Measurements from ENCODE around the gene CD33.
"Not testable (repeated sequence)": the region's sequence is repeated elsewhere in the genome, so short reads cannot be mapped to it uniquely, and the experiment has no call there.

The CD33 gene

GRCh38 chr19:51224898-51225393, at the start of gene CD33:
CD33 (plus strand) TSS chr19:51225080; CDS start chr19:51225119, 39 bp downstream.
- DNase-seq (ENCODE audit: low spot score), result not testable (repeated sequence)

GRCh38 chr19:51179256-51179655, 45.6 kb upstream of the CD33 start:
- no peak for DNase-seq (ENCODE audit: low spot score)

DNA sequence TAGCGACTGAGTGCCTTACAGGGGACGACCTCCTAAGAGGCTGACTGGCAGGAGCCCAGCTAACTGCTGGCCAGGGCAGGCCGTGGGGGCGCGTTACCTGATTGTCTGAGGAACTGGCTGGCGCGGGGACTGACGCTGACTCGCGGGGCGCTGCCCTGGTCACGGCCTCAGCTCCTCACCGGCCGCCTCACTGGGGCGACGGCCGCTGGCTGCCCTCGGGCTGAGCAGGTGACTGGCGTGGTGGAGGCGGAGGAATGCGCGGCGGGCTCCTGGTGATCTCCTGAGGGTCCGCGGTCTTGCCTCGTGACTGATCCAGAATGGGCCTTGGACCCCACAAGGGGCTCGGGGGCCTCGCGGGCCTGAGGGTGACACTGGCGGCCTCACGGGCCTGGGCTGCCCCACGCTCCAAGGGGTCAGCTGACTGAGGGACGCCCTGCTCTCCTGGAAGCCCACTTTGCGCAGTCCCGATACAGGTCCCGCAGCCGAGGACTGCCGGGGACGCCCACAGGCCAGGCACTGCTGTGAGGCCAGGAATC, 43.4 kb upstream of the CD33 start:
- no peak for DNase-seq (ENCODE audit: low spot score)

DNA sequence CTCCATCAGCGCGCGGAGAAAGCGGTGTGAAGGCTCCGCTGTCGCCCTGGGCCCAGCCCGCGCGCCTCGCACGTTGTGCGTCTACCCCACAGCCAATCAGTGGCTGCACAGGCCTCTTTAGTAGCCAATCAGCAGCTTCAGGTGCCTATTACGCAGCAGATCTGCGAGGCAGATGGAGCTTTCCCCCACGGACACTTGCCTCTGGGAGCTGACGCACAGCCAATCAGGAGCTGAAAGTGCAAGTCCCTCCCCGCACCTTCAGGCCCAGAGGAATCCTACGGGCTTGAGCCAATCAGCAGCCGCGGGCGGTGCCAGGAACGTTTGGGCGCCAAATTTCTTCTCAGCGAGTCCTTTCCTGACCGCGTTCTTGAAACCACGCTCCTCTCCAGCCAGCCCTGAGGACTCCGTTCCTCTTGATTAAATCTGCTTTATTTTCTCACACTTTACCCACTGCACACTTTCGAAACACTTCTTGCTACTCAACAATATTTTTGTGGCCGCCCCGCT, 42.9 kb upstream of the CD33 start:
- peak; percentile 28 for DNase-seq (ENCODE audit: low spot score)

DNA sequence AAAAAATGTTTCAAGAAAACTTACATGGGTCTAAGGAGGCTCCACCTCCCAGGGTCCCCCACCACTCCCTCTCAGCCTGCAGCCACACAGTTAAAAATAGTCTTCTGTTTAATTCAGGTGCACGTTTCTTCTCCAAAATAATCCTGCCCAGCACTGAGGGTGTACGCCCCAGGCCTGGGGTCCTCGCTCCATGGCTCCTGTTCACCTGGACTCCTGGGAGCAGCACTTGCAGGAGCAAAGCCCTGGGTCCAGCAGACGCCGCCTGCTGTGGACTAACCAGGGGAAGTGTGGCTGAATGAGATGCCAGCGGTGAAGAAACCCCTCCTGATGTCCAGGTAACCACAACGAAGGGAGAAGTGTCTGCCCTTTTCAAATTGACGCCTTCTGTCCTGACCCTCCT, 41.3 kb upstream of the CD33 start:
- no peak for DNase-seq (ENCODE audit: low spot score)

- no peak for DNase-seq (ENCODE audit: low spot score)
Observed at GRCh38 chr19:51185069-51185867, 39.6 kb upstream of the CD33 start.

DNA sequence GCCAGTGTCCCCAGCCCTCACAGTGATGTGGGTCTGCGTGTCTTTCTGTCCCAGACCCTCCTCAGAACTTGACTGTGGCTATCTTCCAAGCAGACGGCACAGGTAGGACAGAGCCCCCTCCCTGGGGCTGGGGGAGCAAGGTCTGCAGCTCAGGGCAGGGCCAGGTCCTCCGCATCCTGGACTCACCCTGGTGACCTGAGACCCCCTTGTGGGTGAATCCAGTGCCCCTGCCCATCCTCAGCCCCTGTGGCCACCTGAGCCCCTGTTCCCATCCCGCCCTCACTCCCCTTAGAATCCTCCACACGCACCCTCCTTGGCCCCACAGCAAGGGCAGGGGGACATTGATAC, 39.0 kb upstream of the CD33 start:
- no peak for DNase-seq (ENCODE audit: low spot score)

DNA sequence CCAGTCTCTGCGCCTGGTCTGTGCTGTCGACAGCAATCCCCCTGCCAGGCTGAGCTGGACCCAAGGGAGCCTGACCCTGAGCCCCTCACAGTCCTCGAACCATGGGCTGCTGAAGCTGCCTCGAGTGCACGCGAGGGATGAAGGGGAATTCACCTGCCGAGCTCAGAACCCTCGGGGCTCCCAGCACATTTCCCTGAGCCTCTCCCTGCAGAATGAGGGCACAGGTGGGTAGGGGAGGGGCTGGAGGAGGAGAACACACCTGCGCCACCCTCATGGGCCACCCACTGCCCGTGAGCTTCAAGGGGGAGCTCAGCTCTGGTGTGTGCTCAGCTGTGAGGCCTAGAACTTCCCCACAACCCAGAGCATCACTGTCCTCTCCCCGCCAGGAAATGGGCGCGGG, 38.6 kb upstream of the CD33 start:
- DNase-seq (ENCODE audit: low spot score), result no peak

GRCh38 chr19:51187395-51188226, 37.3 kb upstream of the CD33 start:
- no peak for DNase-seq (ENCODE audit: low spot score)

DNA sequence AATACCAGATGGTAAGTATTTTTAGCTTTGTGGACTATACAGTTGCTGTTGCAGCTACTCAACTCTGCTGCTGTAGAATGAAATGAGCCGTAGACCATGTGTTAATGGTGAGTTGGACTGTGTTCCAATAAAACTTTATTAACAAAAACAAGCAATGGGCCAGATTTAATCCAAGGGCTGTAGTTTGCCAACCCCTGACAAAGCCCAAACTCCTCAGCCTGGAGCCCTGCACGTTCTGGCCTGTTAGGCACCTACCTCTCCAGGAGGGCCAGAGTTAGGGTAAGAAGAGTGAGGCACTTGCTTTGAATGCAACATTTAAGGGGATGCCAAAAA, 36.7 kb upstream of the CD33 start:
- DNase-seq (ENCODE audit: low spot score), result no peak

- no peak for DNase-seq (ENCODE audit: low spot score)
Observed at GRCh38 chr19:51192689-51193088, 32.2 kb upstream of the CD33 start.

GRCh38 chr19:51194527-51195315, 30.2 kb upstream of the CD33 start:
- DNase-seq (ENCODE audit: low spot score), result peak; percentile 24

GRCh38 chr19:51195316-51195586, 29.6 kb upstream of the CD33 start:
- DNase-seq (ENCODE audit: low spot score), result no peak

- DNase-seq (ENCODE audit: low spot score), result no peak
Observed at GRCh38 chr19:51195616-51196015, 29.3 kb upstream of the CD33 start.

DNA sequence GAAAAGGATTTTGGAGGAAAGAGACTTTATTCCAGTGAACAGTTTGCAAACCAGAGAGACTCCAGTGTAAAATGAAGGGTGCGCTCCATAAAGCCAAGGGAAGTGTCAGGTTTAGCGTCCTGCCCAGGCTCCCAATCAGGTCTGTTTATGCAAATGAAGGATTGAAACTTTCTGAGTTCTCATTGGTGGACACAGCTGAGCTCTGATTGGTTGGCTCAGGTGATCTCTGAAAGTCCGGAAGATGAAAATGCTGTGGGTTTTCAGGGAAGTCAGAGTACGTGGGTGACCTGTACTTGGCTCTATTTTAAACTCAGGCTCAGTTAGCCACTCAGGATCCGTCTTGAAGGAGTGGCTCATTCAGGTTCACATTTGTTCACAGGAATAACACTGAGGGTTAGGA, 28.7 kb upstream of the CD33 start:
- peak; percentile 4 for DNase-seq (ENCODE audit: low spot score)

DNA sequence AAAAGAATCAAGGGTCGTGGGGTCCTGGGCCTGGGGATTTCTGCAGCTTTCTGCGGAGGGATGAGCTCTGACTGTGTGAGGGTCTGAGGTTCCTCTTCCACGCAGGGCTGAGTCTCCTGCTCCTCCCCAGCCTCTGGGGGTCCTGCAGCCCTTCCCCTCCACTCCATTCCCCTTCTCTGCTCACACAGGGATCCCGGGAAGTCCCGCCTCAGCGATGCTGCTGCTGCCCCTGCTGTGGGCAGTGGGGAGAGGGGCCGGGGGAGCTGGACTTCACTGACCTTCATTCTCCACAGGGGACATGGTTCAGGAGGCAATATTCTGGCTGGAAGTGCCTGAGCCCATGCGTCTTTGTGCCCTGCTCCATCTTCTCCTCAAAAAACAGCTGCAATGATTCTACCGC, 26.2 kb upstream of the CD33 start:
- DNase-seq (ENCODE audit: low spot score), result no peak

- DNase-seq (ENCODE audit: low spot score), result no peak
Observed at GRCh38 chr19:51200071-51200666, 24.7 kb upstream of the CD33 start.

GRCh38 chr19:51201712-51202111, 23.2 kb upstream of the CD33 start:
- no peak for DNase-seq (ENCODE audit: low spot score)

DNA sequence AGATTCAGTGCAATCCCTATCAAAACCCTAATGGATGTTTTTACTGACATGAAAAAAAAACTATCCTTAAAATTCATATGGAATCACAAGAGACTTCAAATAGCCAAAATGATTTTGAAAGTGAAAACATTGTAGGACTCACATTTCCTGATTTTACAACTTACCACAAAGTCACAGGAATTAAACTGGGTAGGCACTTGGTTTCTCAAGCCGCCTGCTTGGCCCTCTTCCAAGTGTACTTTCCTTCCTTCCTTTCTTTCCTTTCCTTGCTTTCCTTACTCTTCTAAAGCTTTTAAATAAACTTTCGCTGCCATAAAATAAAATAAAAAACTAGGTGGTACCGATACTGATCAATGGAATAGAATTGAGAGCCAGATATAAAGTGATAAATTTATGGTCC, 21.0 kb upstream of the CD33 start:
- no peak for DNase-seq (ENCODE audit: low spot score)

DNA sequence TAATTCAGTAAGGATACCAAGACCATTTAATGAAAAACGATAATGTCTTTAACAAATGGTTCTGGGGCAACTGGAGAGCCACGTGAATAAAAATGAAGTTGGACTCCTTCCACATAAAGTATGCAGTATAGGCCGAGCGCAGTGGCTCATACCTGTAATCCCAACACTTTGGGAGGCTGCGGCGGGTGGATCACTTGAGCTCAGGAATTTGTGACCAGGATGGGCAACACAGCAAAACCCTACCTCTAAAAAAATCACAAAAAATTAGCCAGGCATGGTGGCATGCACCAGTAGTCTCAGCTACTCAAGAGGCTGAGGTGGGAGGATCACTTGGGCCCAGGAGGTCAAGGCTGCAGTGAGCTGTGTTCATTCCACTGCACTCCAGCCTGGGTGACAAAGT, 20.6 kb upstream of the CD33 start:
- no peak for DNase-seq (ENCODE audit: low spot score)

- no peak for DNase-seq (ENCODE audit: low spot score)
Observed at GRCh38 chr19:51207747-51208146, 17.1 kb upstream of the CD33 start.

DNA sequence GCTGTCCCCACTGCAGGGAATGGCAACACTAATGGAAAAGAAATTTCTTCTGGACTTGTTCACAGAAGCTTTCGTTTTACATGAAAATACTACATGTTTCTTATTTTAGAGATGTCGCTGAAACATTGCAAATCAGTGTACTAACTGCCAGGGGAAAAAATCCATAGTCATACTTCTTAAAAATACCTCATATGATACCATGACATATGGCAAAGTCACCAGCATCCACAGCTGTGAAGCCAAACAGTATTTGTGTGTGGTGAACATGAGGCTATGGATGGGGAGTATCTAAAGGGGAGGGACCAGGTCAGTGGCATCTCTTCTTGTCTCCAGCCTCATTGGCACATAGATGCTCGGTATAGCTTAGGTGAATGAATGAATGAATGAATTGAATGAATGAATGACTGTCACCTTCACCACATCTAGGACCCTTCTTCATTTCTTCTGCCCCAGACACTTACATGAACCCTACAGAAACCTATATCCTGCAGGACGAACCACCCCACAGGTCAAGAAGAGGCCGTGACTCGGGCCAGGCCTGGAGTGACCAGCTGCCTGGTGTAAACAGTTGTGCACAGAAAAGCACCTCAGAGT, 14.6 kb upstream of the CD33 start:
- DNase-seq (ENCODE audit: low spot score), result no peak

Data from activated CD4-positive, alpha-beta T cell treated with anti-CD3 and anti-CD28 coated beads, Interleukin-2, Interleukin-4, amounts not matched to agents 100 ng/mL and 50 ng/mL, durations not matched to agents 16 hours and 8 hours (primary cell).